ENCODE data around the gene PAX9.

GRCh38 chr14:36656687-36657398 lies 4.8 kb upstream of the PAX9 start:
- TF ChIP-seq POLR2A (IDR thresholded peaks at IDR 0.05) = no peak
- no peak for TF ChIP-seq CTCF (IDR thresholded peaks at IDR 0.05)
